Endometrial microvascular endothelial cells (primary cell): ENCODE results near the gene FGD5. TPM values are rescaled to one million over a fixed set of nuclear protein-coding genes. Genes with fewer than 3 reads are reported as not detected.

ENCODE experiments used
- in situ Hi-C: cut with HindIII; loops from 2 replicates; pipeline ENCODE4 v1.10.0; 2017; ENCODE audit warnings: low sequenced_read_pairs, low pct_unique_long_range_greater_than_20kb; ENCODE audit errors: inconsistent ontology term
- total RNA-seq: library from RNA; depleted of rRNA; stranded (reverse); fragments of >200 nt; gene quantifications from one replicate; pipeline ENCODE4 v1.2.3, GENCODE V29; 2015; ENCODE audit errors: inconsistent ontology term

FGD5 gene
- 57.0 TPM for total RNA-seq

- in situ Hi-C loops, result no loop called here
These were observed at the start of gene FGD5 for GRCh38 chr3:14818804-14819500. TSS of gene FGD5 (plus strand) at chr3:14818962. CDS start at chr3:14819072, 110 bp downstream.

GRCh38 chr3:14769544-14770325 is 49.0 kb upstream of the FGD5 start:
- in situ Hi-C loops, result no loop called here

- in situ Hi-C loops, result no loop called here
These were observed 48.2 kb upstream of the FGD5 start for GRCh38 chr3:14770591-14770990.

- in situ Hi-C loops, result no loop called here
These were observed 46.9 kb upstream of the FGD5 start for GRCh38 chr3:14771593-14772497.

DNA sequence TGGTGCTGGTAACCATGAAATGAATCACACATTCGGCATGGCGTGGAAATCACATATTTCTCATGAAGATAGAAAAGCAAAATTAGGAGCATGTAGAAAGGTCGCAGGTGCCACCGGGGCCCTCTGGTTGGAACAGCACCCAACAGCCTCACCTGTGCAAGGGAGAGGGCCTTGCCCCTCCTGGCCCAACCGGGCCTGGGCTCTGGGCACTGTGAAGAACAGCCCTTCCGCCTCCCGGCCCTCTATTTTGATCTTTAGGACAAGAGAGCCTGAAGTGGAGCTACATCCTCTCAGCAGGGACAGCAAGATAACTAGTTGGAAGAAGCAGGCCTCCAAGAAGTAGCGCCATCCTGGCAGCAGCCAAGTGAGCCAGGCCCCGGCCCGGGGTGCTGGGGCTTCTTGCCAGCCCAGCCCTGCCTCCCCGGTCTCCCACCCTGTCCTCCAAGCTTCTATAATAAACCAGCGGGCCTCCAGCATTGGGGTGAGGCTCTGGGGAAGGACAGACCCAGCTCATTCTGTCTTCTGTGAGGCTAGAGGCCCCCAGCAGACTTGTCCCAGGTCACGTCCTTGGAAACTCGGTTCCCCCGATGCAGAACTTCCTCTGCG is 46.1 kb upstream of the FGD5 start:
- in situ Hi-C loops, result no loop called here

DNA sequence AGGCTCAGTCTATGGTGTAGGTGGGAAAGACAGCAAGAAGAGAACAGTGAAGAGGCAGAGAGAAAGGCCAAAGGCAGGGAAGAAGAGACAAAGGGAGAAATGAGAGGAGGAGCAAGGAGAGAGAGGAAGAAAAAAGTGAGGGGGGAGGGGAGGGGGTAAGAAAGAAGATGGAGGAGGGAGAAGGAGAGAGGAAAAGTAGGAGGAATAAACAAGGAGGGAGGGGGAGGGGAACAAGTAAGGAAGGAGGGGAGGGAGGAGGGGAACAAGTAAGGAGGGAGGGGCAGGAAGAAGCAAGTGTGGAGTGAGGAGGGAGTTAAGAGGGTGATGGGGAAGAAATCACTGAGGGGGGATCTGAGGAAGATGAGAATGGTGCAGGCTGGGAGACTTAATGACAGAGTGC is 45.5 kb upstream of the FGD5 start:
- in situ Hi-C loops, result no loop called here

- in situ Hi-C loops, result no loop called here
These were observed 45.1 kb upstream of the FGD5 start for GRCh38 chr3:14773691-14774128.

GRCh38 chr3:14774431-14774830 is 44.3 kb upstream of the FGD5 start:
- in situ Hi-C loops, result no loop called here

DNA sequence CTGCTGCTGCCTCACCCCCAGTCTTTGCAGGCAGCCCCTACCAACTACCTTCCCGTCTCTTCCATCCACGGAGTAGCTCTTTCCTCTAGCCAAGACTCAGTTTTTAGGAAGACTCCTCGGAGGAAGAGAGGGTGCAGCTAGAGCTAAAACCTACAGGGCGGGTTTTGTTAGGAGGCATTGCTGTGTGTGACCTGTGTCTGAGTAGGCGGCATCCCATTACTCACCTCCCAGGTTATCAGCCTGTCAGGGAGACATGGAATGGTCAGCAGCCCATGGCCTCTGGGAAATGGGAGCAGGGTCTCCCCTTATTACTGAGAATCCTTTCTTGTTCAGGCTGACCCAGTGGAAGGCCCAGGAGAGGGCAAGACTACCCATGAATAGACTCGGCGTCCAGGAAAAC is 43.8 kb upstream of the FGD5 start:
- in situ Hi-C loops, result no loop called here

GRCh38 chr3:14775563-14775962 is 43.2 kb upstream of the FGD5 start:
- in situ Hi-C loops, result no loop called here

- in situ Hi-C loops, result no loop called here
These were observed 39.6 kb upstream of the FGD5 start for GRCh38 chr3:14779069-14779685.

DNA sequence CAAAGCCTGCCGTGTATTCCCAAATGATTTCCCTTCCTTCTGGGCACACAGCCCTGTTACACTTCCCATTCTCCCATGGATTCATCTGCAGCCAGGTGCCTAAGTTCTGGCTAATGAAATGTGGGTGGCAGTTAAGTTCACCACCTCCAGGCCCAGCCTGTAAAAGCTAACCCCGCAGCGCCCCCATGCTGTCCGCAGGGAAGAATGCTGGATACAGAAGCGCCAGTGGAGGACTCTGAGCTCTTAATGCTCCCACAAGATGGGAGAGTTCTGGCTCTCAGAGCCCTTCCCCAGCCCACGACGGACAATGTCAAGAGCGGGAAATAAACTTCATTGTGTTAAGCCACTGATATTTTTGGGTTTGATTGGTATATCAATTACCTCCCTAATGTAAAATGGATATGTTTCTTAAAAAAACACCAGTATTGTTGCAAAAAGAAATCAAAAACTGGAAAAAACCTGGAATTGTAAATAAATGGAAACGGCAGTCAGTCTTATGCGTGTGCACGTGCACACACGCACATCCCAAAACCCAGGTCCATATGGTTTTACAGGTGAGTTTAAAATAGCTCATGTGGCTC is 37.7 kb upstream of the FGD5 start:
- in situ Hi-C loops, result no loop called here

DNA sequence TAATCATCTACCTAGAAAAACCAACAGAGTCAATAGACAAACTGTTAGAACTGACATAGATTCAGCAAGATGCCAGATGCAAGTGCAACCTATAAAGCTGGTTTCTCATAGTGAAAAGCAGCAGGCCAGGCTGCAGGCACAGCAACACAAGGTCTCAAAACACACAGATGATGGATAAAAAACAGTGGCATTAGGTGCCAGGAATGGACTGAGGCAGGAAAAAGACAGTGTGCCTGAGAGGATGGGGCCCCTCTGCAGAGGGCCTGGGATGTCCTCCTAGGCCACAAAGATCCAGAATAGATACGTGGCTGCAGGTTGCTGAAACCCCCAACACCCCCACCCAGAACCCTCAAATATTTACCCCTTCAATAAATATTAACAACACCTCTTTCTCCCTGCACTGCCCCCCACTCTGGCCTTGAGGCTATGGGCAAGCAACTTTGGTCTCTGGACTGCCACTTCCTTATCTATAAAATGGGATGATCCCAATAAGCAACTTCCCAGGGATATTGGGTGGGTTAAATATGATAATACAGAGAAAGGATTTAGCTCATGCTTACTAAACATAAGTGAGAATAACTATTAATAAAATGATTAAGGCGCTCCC is 35.2 kb upstream of the FGD5 start:
- in situ Hi-C loops, result no loop called here

- in situ Hi-C loops, result no loop called here
These were observed 34.6 kb upstream of the FGD5 start for GRCh38 chr3:14784087-14784681.

DNA sequence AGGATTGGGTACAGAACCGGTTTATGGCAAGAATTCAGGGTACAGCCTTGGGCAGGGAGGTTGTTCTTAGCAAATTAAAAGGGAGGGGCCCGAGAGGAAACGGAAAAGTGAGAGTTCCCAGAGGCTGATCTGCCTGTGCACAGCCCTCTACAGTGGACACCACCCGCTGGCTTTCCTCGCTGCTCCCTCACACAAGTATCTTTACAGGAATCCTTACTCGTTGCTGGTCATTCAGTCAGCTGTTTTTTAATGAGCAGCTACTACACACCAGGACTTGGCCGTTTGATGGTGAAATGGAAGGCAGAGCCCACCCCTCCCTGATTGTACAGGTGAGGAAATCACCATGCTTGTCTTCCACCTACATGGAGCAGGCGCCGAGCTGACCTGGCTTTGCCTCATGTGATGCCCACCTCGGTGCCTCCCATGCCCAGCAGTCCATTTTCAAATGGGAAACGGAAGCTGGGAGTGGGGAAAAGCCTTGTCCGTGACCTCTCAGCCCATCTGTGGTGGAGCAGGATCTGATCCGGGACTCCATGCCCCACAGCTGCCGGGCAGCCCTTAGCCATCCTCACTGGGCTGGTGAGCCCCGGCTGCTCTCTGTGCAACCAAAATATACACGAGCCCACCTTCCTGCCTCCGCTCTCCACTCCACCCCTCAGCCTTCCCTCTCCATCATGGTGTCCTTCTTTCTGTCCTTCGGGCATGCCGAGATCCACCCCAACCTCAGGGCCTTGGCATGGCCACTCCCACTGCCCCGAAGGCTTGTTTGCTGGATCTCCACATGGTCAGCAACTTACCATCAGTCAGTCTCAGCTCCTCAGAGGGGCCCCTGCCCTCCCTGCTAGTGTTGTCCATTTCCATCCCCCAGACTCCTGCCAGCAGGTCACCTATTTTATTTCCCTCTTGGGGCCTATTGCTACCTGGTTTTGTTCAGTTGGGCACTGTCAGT is 33.3 kb upstream of the FGD5 start:
- in situ Hi-C loops, result no loop called here

DNA sequence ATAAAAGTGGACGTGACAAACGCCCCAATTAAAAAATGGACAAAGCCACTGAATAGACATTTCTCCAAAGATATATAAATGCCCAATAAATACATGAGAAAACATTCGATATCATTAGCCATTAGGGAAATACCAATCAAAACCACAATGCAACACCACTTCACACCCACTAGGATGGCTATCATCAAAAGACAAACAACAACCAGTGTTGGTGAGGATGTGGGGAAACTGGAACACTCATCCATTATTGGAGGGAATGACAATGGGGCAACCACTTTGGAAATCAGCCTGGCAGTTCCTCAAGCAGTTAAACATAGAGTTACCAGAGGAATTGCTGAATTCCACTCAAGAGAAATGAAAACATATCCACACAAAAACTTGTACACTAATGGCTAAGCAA is 32.4 kb upstream of the FGD5 start:
- in situ Hi-C loops, result no loop called here
